ENCODE results near the gene WDR18. TPM values are rescaled to one million over a fixed set of nuclear protein-coding genes. Genes with fewer than 3 reads are reported as not detected.

WDR18 gene
- total RNA-seq, 4 donors from 2014 or later, result 25.0 to 52.6 (median 42.2) TPM

GRCh38 chr19:996051-996838 is 12.1 kb downstream of the WDR18 start:
- no peak for TF ChIP-seq CTCF (IDR thresholded peaks at IDR 0.05)
- TF ChIP-seq EP300 (IDR thresholded peaks at IDR 0.05), result no peak
- no peak for TF ChIP-seq POLR2A (IDR thresholded peaks at IDR 0.05)
- TF ChIP-seq POLR2AphosphoS5 (IDR thresholded peaks at IDR 0.05), result no peak
- no peak overlapping the region for H3K27ac ChIP-seq
- H3K4me1 ChIP-seq, result peaks cover 24% of the 10 kb centered on the region
- H3K27me3 ChIP-seq, result peaks cover 65% of the 10 kb centered on the region
- no peak for DNase-seq (ENCODE audit: low spot score in 2 of 2)
- peaks cover 15% of the 10 kb centered on the region for H3K36me3 ChIP-seq
- WGBS, result 2% methylated on average over 11 of the region's 64 CpGs
- H3K4me3 ChIP-seq, result no peak overlapping the region
- H3K9me3 ChIP-seq, result no peaks in the 10 kb centered on the region

GRCh38 chr19:998064-998463 is 13.9 kb downstream of the WDR18 start:
- TF ChIP-seq POLR2AphosphoS5 (IDR thresholded peaks at IDR 0.05), result no peak
- TF ChIP-seq EP300 (IDR thresholded peaks at IDR 0.05), result no peak
- no peak for TF ChIP-seq POLR2A (IDR thresholded peaks at IDR 0.05)
- TF ChIP-seq CTCF (IDR thresholded peaks at IDR 0.05), result no peak
- Histone ChIP-seq H3K9me3 (no peaks in the 10 kb centered on the region), H3K27ac (no peak overlapping the region), H3K27me3 (peaks cover 79% of the 10 kb centered on the region), H3K4me1 (peaks cover 31% of the 10 kb centered on the region), H3K36me3 (peaks cover 2% of the 10 kb centered on the region), H3K4me3 (no peak overlapping the region)
- DNase-seq (ENCODE audit: low spot score in 2 of 2), result no peak
- WGBS, result 13% methylated on average over 6 of the region's 6 CpGs

GRCh38 chr19:999379-999719 is 15.2 kb downstream of the WDR18 start:
- TF ChIP-seq EP300 (IDR thresholded peaks at IDR 0.05) (no peak), CTCF (IDR thresholded peaks at IDR 0.05) (no peak), POLR2AphosphoS5 (IDR thresholded peaks at IDR 0.05) (no peak), POLR2A (IDR thresholded peaks at IDR 0.05) (no peak)
- Histone ChIP-seq H3K27ac (no peak overlapping the region), H3K4me3 (no peak overlapping the region), H3K27me3 (peaks cover 86% of the 10 kb centered on the region), H3K4me1 (peaks cover 31% of the 10 kb centered on the region), H3K36me3 (no peaks in the 10 kb centered on the region), H3K9me3 (no peaks in the 10 kb centered on the region)
- no peak for DNase-seq (ENCODE audit: low spot score in 2 of 2)
- 59% methylated on average over 3 of the region's 3 CpGs for WGBS

- no peak for DNase-seq (ENCODE audit: low spot score in 2 of 2)
- H3K4me3 ChIP-seq, result peak within 1 kb of the TSS; percentile 34
- H3K9me3 ChIP-seq, result no peaks in the 10 kb centered on the region
- peaks cover 82% of the 10 kb centered on the region for H3K27me3 ChIP-seq
- peaks cover 31% of the 10 kb centered on the region for H3K4me1 ChIP-seq
- TF ChIP-seq POLR2AphosphoS5 (IDR thresholded peaks at IDR 0.05), result no peak
- TF ChIP-seq EP300 (IDR thresholded peaks at IDR 0.05), result no peak
- TF ChIP-seq CTCF (IDR thresholded peaks at IDR 0.05), result peak in 1 of 2 donors; percentile 32
- TF ChIP-seq POLR2A (IDR thresholded peaks at IDR 0.05), result no peak
- H3K36me3 ChIP-seq, result no peaks in the 10 kb centered on the region
- WGBS, result 5% methylated on average over 5 of the region's 43 CpGs
- no peak within 1 kb of the TSS for H3K27ac ChIP-seq
Observed at GRCh38 chr19:1000095-1000494, 15.9 kb downstream of the WDR18 start, which contains the start of gene GRIN3B. Gene GRIN3B (plus strand): TSS chr19:1000419. CDS start chr19:1000438, 19 bp downstream.

GRCh38 chr19:1000591-1001537 is 16.7 kb downstream of the WDR18 start:
- DNase-seq (ENCODE audit: low spot score in 2 of 2), result no peak
- Histone ChIP-seq H3K4me3 (peak overlapping the region; percentile 34), H3K4me1 (peaks cover 29% of the 10 kb centered on the region), H3K27me3 (peaks cover 74% of the 10 kb centered on the region), H3K27ac (no peak overlapping the region), H3K9me3 (no peaks in the 10 kb centered on the region), H3K36me3 (no peaks in the 10 kb centered on the region)
- TF ChIP-seq POLR2AphosphoS5 (IDR thresholded peaks at IDR 0.05) (no peak), EP300 (IDR thresholded peaks at IDR 0.05) (no peak), POLR2A (IDR thresholded peaks at IDR 0.05) (no peak), CTCF (IDR thresholded peaks at IDR 0.05) (no peak)
- 28% methylated on average over 6 of the region's 73 CpGs for WGBS
